Natural killer cell (primary cell): Measurements from ENCODE around the gene R3HDM2. TPM values are rescaled to one million over a fixed set of nuclear protein-coding genes. Genes with fewer than 3 reads are reported as not detected.

Experiments used
- ATAC-seq, 3 donors: fragments of 150-1000 bp in 2 of 3; fragments of 200-7000 bp in 1 of 3; cut with Tn5 transposase; 1 replicate in 1 of 3; 2 replicates in 2 of 3; pipeline ENCODE4 v1.10.0; 2021; ENCODE audit warnings: mild to moderate bottlenecking in 2 of 3, moderate library complexity in 2 of 3
- DNase-seq, 2 donors: peaks; one replicate each; pipeline versions ENCODE4 v3.0.0 to v3.0.0-alpha.2; 2013 to 2021; ENCODE audit warnings: mixed read lengths in 1 of 2
- H3K27ac ChIP-seq: one replicate; pipeline ENCODE4 v1.5.1; 2013; ENCODE audit warnings: mild to moderate bottlenecking, low read length
- H3K27me3 ChIP-seq: one replicate; pipeline ENCODE4 v1.6.1; 2013; ENCODE audit warnings: low read length; ENCODE audit not compliant: control insufficient read depth, insufficient read depth
- H3K36me3 ChIP-seq: one replicate; pipeline ENCODE4 v1.6.1; 2013; ENCODE audit warnings: low read length; ENCODE audit not compliant: control insufficient read depth, insufficient read depth
- H3K4me1 ChIP-seq: one replicate; pipeline ENCODE4 v1.6.1; 2013; ENCODE audit warnings: low read length; ENCODE audit not compliant: control insufficient read depth, insufficient read depth
- H3K4me3 ChIP-seq: one replicate; pipeline ENCODE4 v1.5.1; 2013; ENCODE audit warnings: low read length
- H3K9me3 ChIP-seq: one replicate; pipeline ENCODE4 v1.6.1; 2013; ENCODE audit warnings: low read length; ENCODE audit not compliant: control insufficient read depth, insufficient read depth
- H3K27ac Mint-ChIP-seq, 2 donors: one replicate each; pipeline ENCODE4 v1.8.0; 2022; ENCODE audit warnings: mild to moderate bottlenecking in 2 of 2, mixed read lengths in 2 of 2, moderate library complexity in 1 of 2
- H3K27me3 Mint-ChIP-seq, 2 donors: one replicate each; pipeline ENCODE4 v1.8.0; 2022; ENCODE audit warnings: low read depth in 2 of 2, mixed read lengths in 2 of 2
- H3K36me3 Mint-ChIP-seq: one replicate; pipeline ENCODE4 v1.8.0; 2022; ENCODE audit warnings: mixed read lengths
- H3K4me1 Mint-ChIP-seq, 2 donors: one replicate each; pipeline ENCODE4 v1.8.0; 2022; ENCODE audit warnings: mixed read lengths in 2 of 2
- H3K4me3 Mint-ChIP-seq: one replicate; pipeline ENCODE4 v1.8.0; 2022; ENCODE audit warnings: mild to moderate bottlenecking, moderate library complexity, mixed read lengths
- H3K9me3 Mint-ChIP-seq, 2 donors: one replicate each; pipeline ENCODE4 v1.8.0; 2022; ENCODE audit warnings: mixed read lengths in 2 of 2
- WGBS: methylation state at CpG from one replicate; pipeline ENCODE4 v1.1.7; 2013; ENCODE audit warnings: missing lambda C conversion rate; ENCODE audit not compliant: insufficient coverage; 5-methylcytosine and 5-hydroxymethylcytosine counted together
- intact Hi-C: fragments of 100-400 bp; cut with micrococcal nuclease; formaldehyde crosslinking; loops from one replicate; pipeline ENCODE4 v1.14.2; 2022
- total RNA-seq, 4 donors: library from RNA; stranded (reverse); fragments of 120-200 nt in 1 of 4; gene quantifications; one replicate each; pipeline versions ENCODE4 v1.2.3 to v1.2.4, GENCODE V29; 2013 to 2022
- TF ChIP-seq, protein P1 (sequence below): fragments of 200-600 bp; IDR thresholded peaks from one replicate; pipeline ENCODE4 v1.8.0; 2022; ENCODE audit warnings: antibody characterized with exemption

The R3HDM2 gene
- total RNA-seq, 3 donors from 2014 or later (not counting 1 experiment from before 2014, with no cell fraction given) = 110 to 124 (median 123) TPM

DNA sequence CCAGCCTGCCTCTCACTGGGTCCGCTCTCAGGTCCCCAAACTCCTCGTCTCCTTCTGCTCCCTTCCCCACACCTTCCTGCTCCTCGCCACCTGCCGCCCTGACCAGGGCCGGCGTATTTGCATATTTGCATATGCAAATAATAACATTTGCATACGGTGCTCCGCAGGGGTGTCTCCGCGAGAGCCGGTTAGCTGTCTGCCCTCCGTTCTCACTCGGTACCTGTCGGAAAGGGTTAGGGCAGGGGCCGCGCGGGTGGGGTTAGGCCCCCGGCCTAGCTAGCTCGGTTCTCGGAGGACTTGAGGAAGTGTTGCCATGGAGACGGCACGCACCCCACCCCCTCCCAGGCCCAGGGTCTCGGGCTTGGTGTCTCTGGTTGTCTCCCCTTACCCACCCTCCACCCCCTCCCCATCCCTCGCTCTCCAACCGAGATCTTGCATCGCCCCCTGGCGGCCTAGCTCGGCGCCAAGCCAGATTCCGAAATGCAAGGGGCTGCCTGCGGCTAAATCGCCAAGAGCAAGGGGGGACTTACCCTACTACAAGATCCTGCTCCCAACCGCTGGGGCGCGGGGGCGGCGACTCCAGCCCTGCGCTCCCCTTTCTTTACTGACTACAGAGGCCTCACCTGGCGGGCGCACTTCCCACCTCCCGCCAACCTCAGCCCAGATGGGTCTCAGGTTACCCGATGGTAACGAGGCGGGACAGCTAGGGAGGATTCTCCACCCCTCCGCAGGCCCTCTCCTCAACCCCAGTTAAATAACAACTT, 188.0 kb downstream of the R3HDM2 start:
- peak overlapping the region in 1 of 2 donors; percentile 65 for H3K27ac Mint-ChIP-seq
- no peaks in the 10 kb centered on the region for H3K36me3 Mint-ChIP-seq
- Histone ChIP-seq H3K9me3 (no peaks in the 10 kb centered on the region), H3K27ac (no peak overlapping the region), H3K36me3 (no peaks in the 10 kb centered on the region), H3K27me3 (peaks cover 55% of the 10 kb centered on the region), H3K4me1 (peaks cover 63% of the 10 kb centered on the region), H3K4me3 (no peak overlapping the region)
- TF ChIP-seq, protein P1, sequence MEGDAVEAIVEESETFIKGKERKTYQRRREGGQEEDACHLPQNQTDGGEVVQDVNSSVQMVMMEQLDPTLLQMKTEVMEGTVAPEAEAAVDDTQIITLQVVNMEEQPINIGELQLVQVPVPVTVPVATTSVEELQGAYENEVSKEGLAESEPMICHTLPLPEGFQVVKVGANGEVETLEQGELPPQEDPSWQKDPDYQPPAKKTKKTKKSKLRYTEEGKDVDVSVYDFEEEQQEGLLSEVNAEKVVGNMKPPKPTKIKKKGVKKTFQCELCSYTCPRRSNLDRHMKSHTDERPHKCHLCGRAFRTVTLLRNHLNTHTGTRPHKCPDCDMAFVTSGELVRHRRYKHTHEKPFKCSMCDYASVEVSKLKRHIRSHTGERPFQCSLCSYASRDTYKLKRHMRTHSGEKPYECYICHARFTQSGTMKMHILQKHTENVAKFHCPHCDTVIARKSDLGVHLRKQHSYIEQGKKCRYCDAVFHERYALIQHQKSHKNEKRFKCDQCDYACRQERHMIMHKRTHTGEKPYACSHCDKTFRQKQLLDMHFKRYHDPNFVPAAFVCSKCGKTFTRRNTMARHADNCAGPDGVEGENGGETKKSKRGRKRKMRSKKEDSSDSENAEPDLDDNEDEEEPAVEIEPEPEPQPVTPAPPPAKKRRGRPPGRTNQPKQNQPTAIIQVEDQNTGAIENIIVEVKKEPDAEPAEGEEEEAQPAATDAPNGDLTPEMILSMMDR = peak; percentile 40
- no peaks in the 10 kb centered on the region for H3K9me3 Mint-ChIP-seq
- ATAC-seq (no peak), DNase-seq (peak; percentile 56 to 80)
- intact Hi-C loops = loop anchor here (1.0 kb wide), 2 partner anchors 30 to 119 kb away; no protein-coding TSS in a partner anchor
- H3K27me3 Mint-ChIP-seq = peaks cover 49 to 53% of the 10 kb centered on the region in 2 donors
- H3K4me1 Mint-ChIP-seq = peaks cover 40 to 67% of the 10 kb centered on the region in 2 donors
- peak overlapping the region; percentile 72 for H3K4me3 Mint-ChIP-seq
- 1% methylated on average over 45 of the region's 45 CpGs for WGBS

DNA sequence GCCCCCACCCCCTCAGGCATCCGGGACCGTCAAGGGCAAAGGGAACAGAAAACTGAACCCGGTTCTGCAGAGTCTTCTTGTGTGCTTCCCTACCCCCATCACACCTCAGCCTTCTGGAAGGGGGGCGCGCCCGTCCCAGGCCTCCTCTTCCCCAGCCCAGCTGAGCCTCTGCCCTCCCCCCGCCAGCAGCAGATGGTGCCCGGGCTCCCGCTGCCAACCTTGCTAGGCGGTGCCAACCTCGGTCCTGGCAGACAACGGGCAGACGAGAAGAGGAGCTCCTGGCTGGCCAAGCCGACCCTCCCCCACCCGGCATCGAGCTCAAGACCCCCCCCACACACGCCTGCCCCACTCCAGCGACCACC, 188.5 kb downstream of the R3HDM2 start:
- Histone ChIP-seq H3K4me1 (peaks cover 68% of the 10 kb centered on the region), H3K27ac (no peak overlapping the region), H3K27me3 (peaks cover 60% of the 10 kb centered on the region), H3K36me3 (no peaks in the 10 kb centered on the region), H3K9me3 (no peaks in the 10 kb centered on the region), H3K4me3 (no peak overlapping the region)
- peaks cover 54 to 58% of the 10 kb centered on the region in 2 donors for H3K27me3 Mint-ChIP-seq
- WGBS = 2% methylated on average over 18 of the region's 18 CpGs
- H3K9me3 Mint-ChIP-seq = no peaks in the 10 kb centered on the region
- H3K27ac Mint-ChIP-seq = peak overlapping the region in 1 of 2 donors; percentile 65
- intact Hi-C loops = no loop called here
- ATAC-seq (no peak), DNase-seq (peak in 1 of 2 donors; percentile 41)
- no peaks in the 10 kb centered on the region for H3K36me3 Mint-ChIP-seq
- peaks cover 45 to 72% of the 10 kb centered on the region in 2 donors for H3K4me1 Mint-ChIP-seq
- TF ChIP-seq, protein P1 = no peak
- H3K4me3 Mint-ChIP-seq = peak overlapping the region; percentile 72

DNA sequence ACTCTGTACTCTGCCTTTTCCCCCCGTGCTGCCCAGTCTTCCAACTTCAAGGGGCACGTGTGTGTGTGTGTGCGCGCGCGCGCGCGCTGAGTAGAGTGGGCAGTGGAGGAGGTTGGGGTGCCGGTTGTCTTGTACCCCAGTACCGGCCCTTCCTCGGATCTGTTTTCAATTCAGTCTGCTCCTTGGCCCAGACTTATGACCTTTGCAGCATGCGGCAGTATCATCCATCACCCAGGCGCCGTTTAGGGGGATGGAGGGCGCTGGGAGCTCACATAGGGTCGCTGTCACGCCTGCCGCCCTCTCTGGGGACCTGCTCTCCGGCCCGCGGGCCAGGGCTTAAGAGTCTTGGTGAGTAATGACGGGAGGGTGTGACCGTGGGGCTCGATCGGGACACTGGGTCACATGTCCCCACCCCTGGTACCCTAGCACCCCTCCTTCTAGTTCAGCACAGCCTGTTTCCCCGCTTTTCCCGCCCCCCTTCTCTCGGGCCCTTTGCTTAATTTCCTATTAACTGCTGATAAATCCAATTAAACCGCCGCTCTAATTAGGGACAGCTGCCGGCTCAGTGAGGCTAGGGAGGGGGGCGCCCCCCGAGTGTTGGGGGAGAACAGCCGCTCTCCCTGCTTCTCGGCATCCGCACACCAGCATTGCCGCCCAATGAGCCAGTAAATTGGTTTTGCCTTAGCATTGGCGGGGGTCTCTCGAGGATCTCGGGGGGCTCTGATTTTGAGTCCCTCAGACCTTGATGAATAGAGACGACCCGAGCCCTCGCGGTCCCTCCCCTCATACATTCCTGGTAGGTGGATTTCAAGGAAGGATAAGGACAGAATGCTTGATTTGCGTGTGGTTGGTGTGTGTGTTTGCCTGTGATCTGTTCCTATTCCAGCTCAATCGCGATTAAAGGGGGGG, 189.2 kb downstream of the R3HDM2 start:
- intact Hi-C loops = no loop called here
- H3K4me1 Mint-ChIP-seq = peaks cover 45 to 72% of the 10 kb centered on the region in 2 donors
- peak overlapping the region; percentile 56 for H3K4me3 Mint-ChIP-seq
- Histone ChIP-seq H3K36me3 (no peaks in the 10 kb centered on the region), H3K9me3 (no peaks in the 10 kb centered on the region), H3K4me3 (no peak overlapping the region), H3K27ac (no peak overlapping the region), H3K27me3 (peaks cover 67% of the 10 kb centered on the region), H3K4me1 (peaks cover 74% of the 10 kb centered on the region)
- TF ChIP-seq, protein P1 = no peak
- no peaks in the 10 kb centered on the region for H3K36me3 Mint-ChIP-seq
- peaks cover 61 to 65% of the 10 kb centered on the region in 2 donors for H3K27me3 Mint-ChIP-seq
- 11% methylated on average over 47 of the region's 48 CpGs for WGBS
- no peaks in the 10 kb centered on the region for H3K9me3 Mint-ChIP-seq
- peak in 1 of 2 donors; percentile 35 for DNase-seq
- no peak overlapping the region for H3K27ac Mint-ChIP-seq
- ATAC-seq = no peak
